Measurements from ENCODE around the gene CDC25C. TPM values are rescaled to one million over a fixed set of nuclear protein-coding genes. Genes with fewer than 3 reads are reported as not detected.

The CDC25C gene
- total RNA-seq, 1 donor from 2014 or later, result not detected

DNA sequence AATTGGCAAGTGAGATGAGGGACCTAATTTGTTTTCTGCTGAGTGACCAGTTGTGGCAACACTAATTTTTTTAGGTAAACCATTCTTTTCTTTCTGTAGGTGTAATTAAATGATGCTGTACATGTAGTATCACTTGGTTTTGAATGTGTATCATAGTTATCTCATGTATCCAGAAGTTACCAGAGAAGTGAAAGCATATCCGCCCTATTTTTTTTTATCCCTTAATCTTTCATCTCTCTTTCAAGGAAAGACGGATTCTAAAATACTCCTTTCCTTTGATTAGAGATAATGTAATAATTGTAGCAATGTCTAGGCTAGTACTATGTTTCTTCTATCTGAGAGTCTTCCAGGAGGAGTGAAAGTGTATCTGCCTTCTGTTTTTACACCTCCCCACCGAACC lies 28.0 kb upstream of the CDC25C start:
- Histone ChIP-seq H3K4me3 (no peak overlapping the region), H3K27me3 (no peaks in the 10 kb centered on the region), H3K27ac (no peak overlapping the region), H3K36me3 (no peaks in the 10 kb centered on the region), H3K9me3 (no peaks in the 10 kb centered on the region), H3K4me1 (peaks cover 0 to 21% of the 10 kb centered on the region in 2 donors)
- DNase-seq (ENCODE audit: low spot score in 2 of 2), result no peak
- TF ChIP-seq, protein P1, sequence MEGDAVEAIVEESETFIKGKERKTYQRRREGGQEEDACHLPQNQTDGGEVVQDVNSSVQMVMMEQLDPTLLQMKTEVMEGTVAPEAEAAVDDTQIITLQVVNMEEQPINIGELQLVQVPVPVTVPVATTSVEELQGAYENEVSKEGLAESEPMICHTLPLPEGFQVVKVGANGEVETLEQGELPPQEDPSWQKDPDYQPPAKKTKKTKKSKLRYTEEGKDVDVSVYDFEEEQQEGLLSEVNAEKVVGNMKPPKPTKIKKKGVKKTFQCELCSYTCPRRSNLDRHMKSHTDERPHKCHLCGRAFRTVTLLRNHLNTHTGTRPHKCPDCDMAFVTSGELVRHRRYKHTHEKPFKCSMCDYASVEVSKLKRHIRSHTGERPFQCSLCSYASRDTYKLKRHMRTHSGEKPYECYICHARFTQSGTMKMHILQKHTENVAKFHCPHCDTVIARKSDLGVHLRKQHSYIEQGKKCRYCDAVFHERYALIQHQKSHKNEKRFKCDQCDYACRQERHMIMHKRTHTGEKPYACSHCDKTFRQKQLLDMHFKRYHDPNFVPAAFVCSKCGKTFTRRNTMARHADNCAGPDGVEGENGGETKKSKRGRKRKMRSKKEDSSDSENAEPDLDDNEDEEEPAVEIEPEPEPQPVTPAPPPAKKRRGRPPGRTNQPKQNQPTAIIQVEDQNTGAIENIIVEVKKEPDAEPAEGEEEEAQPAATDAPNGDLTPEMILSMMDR (IDR thresholded peaks at IDR 0.05), result no peak
- intact Hi-C loops (cut with DNase I), result no loop called here

DNA sequence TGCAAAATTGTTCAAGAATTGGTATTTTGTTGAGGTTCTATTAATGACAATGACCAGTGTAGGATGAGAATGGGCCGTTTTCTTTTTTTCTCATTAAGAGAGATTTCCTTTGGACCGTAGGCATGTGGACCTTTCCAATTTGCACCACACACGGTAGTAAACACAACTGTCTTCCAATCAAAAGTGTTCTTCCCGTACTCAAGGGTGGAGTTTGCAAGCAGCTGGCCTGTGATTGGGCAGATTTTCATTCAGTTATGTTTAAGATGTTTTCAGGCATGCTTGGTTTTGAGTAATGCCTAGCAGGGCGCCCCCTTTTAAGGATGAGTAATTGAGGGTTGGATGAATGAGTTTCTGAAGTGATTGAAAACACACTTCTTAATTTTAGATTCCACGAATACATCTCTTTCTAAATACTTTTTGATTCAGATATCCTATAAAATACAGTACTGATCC lies 23.3 kb upstream of the CDC25C start:
- Histone ChIP-seq H3K4me1 (peaks cover 4 to 33% of the 10 kb centered on the region in 2 donors), H3K27me3 (no peaks in the 10 kb centered on the region), H3K4me3 (peak overlapping the region; percentile 96 to 100), H3K36me3 (no peaks in the 10 kb centered on the region), H3K27ac (peak overlapping the region in 1 of 2 donors; percentile 98), H3K9me3 (no peaks in the 10 kb centered on the region)
- no peak for DNase-seq (ENCODE audit: low spot score in 2 of 2)
- TF ChIP-seq, protein P1 (IDR thresholded peaks at IDR 0.05), result no peak
- intact Hi-C loops (cut with DNase I), result loop anchor here (5.0 kb wide), 3 partner anchors 143 to 187 kb away; partner anchors contain the start of genes BRD8, CDC23, ETF1 and KIF20A

DNA sequence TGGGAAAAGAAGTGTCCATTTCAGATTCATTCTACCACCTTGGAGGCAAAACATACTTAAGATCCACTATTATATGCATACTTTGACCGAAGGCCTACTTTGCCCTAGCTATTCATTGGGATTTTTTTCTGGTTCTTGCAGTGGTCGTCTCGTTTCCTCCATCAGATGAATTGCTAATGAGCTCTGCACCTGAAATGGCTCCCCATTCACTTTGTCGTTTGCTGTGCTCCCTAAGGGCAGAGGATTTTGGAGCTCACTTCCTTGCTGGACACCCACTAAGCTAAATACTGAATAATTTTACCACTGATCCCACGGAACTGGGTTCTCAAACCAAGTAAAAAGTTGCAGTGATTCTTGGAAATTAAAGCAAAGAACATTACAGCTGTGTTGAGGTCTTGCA lies 22.8 kb upstream of the CDC25C start:
- peak overlapping the region; percentile 96 to 100 for H3K4me3 ChIP-seq
- TF ChIP-seq, protein P1 (IDR thresholded peaks at IDR 0.05), result no peak
- no peaks in the 10 kb centered on the region for H3K36me3 ChIP-seq
- intact Hi-C loops (cut with DNase I), result loop anchor here (5.0 kb wide), 3 partner anchors 142 to 188 kb away; partner anchors contain the start of genes BRD8, CDC23, ETF1 and KIF20A
- H3K27ac ChIP-seq, result peak overlapping the region; percentile 89 to 98
- peaks cover 4 to 37% of the 10 kb centered on the region in 2 donors for H3K4me1 ChIP-seq
- no peaks in the 10 kb centered on the region for H3K9me3 ChIP-seq
- no peak for DNase-seq (ENCODE audit: low spot score in 2 of 2)
- no peaks in the 10 kb centered on the region for H3K27me3 ChIP-seq

DNA sequence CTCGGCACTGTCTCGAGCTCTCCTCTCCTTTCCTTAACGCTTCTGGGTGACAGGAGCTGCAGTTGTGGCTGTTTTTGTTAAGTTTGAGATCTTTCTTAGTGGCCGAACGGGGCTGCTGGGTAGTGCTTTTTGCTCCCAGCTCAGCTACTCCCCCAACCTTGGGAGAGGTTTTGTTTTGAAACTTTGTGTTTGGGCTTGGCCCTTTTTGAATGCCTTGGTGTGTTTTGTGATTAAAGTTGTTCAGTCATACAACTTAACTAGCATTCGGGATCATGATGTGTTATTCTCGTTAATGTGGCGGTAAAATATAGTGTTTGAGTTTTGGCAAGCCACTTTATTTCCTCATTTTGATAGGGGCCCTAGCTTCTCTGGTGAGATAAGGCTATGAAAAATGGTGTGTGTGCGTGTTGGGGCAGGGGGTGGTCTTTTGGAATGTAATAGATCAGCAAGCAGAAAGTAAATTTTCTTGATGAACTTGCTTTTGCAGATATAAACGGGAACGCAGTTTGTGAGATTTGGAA lies 22.0 kb upstream of the CDC25C start:
- peaks cover 0 to 2% of the 10 kb centered on the region in 2 donors for H3K36me3 ChIP-seq
- peak overlapping the region; percentile 89 to 98 for H3K27ac ChIP-seq
- peak overlapping the region; percentile 96 to 100 for H3K4me3 ChIP-seq
- no peaks in the 10 kb centered on the region for H3K27me3 ChIP-seq
- H3K9me3 ChIP-seq, result no peaks in the 10 kb centered on the region
- DNase-seq (ENCODE audit: low spot score in 2 of 2), result no peak
- H3K4me1 ChIP-seq, result peaks cover 4 to 38% of the 10 kb centered on the region in 2 donors
- TF ChIP-seq, protein P1 (IDR thresholded peaks at IDR 0.05), result no peak
- intact Hi-C loops (cut with DNase I), result loop anchor here (5.0 kb wide), 3 partner anchors 141 to 189 kb away; partner anchors contain the start of genes BRD8, CDC23, ETF1 and KIF20A

DNA sequence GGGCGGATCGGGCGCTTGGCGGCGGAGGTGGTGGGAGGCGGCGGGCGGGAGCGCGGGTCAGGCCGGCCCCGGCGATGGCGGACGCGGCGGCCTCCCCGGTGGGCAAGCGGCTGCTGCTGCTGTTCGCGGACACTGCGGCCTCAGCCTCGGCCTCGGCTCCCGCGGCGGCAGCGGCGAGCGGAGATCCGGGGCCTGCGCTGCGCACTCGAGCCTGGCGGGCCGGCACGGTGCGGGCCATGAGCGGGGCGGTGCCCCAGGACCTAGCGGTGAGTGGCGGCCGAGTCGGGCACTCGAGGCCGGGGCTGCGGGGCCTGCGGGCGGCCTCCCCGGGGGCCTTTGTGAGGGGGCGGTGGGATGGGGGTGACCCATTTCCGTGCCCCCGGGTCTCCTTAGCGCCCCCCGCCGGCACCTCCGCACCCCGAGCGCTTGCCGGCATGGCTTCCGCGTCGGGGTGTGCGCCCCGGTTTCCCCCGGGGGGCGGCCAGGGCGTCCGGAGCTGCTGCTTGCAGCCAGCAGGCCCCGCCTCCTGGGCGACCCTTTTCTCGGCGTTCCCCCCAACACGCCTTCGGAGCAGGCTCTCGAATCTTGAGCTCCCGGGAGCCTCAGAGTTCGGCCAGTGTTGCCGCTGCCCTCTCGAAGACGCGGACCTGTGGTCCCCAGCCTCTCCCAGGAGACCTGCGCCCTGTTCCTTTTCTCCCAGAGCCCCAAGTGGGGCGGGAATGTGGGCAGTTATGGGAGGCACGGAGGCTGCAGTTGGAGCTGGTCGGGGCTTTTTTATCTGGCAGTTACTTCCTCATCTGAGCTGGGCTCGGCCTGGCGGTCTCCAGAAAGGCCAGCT lies 21.3 kb upstream of the CDC25C start:
- Histone ChIP-seq H3K4me3 (peak overlapping the region; percentile 96 to 100), H3K36me3 (peaks cover 4 to 9% of the 10 kb centered on the region in 2 donors), H3K9me3 (no peaks in the 10 kb centered on the region), H3K4me1 (peaks cover 4 to 40% of the 10 kb centered on the region in 2 donors), H3K27ac (peak overlapping the region; percentile 89 to 98), H3K27me3 (no peaks in the 10 kb centered on the region)
- DNase-seq (ENCODE audit: low spot score in 2 of 2), result peak in 1 of 2 donors; percentile 81
- intact Hi-C loops (cut with DNase I), result loop anchor here (1.0 to 5.0 kb wide), 5 partner anchors 15 to 189 kb away; partner anchors contain the start of genes BRD8, CDC23, ETF1 and FAM53C
- TF ChIP-seq, protein P1 (IDR thresholded peaks at IDR 0.05), result peak in 2 of 3 experiments; percentile 28 to 45
